ENCODE data around the gene LHFPL3.

- TF ChIP-seq POLR2A (IDR thresholded peaks at IDR 0.05; ENCODE audit: extremely low read depth, insufficient read length) (no peak), CTCF (IDR thresholded peaks at IDR 0.05; ENCODE audit: low read depth, low read length) (no peak), MAX (IDR thresholded peaks at IDR 0.05; ENCODE audit: low read depth, low read length) (no peak)
These were observed 34.4 kb downstream of the LHFPL3 start for GRCh38 chr7:104362756-104363155.
